Fibroblast of mammary gland (primary cell): ENCODE results near the gene MYMK.

Experiments
- DNase-seq: peaks from one replicate; pipeline ENCODE4 v3.0.0-alpha.2; 2010; ENCODE audit warnings: low read depth
- H3K4me3 ChIP-seq: 2 replicates; pipeline ENCODE4 v1.5.1; 2011; ENCODE audit warnings: low read depth, mild to moderate bottlenecking, low read length, moderate library complexity; ENCODE audit not compliant: control insufficient read depth
- TF ChIP-seq, protein P1 (sequence below): conservative IDR thresholded peaks from 2 replicates; pipeline ENCODE4 v1.5.1; 2011; ENCODE audit warnings: low read depth, low read length, inconsistent platforms; ENCODE audit not compliant: control insufficient read depth, insufficient read depth

The MYMK gene

DNA sequence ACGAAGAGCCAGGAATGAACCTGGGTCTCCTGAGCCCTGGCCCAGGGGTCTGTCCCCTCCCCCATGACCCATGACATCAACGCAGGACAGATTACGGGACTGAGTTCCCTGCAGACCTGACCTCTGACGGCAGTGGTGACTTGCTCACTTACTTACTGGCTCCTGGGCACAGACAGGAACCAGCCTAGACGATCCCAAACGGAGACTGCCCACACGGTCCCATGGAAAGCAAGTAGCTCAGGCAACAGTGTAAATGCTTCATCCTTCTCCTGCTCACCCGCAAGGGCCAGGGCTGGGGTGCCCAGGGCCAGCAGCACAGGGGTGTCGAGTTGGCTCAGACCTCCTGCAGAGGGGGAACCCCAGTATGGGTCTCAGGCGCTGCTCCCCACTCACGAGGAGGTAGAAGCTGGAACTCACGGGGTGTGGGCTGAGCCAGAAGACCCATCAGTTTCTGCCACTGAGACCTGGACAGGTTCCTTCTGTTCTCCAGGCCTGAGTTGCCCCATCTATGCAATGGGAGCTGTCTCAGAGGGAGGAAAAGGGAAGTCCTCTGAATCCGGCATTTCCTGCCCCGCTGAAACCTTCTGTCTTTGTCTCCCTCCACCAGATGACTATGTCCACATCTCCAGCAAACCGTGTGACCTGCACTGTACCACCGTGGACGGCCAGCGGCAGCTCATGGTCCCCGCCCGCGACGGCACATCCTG is 15.4 kb upstream of the MYMK start:
- no peak overlapping the region for H3K4me3 ChIP-seq
- no peak for DNase-seq
- TF ChIP-seq, protein P1, sequence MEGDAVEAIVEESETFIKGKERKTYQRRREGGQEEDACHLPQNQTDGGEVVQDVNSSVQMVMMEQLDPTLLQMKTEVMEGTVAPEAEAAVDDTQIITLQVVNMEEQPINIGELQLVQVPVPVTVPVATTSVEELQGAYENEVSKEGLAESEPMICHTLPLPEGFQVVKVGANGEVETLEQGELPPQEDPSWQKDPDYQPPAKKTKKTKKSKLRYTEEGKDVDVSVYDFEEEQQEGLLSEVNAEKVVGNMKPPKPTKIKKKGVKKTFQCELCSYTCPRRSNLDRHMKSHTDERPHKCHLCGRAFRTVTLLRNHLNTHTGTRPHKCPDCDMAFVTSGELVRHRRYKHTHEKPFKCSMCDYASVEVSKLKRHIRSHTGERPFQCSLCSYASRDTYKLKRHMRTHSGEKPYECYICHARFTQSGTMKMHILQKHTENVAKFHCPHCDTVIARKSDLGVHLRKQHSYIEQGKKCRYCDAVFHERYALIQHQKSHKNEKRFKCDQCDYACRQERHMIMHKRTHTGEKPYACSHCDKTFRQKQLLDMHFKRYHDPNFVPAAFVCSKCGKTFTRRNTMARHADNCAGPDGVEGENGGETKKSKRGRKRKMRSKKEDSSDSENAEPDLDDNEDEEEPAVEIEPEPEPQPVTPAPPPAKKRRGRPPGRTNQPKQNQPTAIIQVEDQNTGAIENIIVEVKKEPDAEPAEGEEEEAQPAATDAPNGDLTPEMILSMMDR, result no peak

DNA sequence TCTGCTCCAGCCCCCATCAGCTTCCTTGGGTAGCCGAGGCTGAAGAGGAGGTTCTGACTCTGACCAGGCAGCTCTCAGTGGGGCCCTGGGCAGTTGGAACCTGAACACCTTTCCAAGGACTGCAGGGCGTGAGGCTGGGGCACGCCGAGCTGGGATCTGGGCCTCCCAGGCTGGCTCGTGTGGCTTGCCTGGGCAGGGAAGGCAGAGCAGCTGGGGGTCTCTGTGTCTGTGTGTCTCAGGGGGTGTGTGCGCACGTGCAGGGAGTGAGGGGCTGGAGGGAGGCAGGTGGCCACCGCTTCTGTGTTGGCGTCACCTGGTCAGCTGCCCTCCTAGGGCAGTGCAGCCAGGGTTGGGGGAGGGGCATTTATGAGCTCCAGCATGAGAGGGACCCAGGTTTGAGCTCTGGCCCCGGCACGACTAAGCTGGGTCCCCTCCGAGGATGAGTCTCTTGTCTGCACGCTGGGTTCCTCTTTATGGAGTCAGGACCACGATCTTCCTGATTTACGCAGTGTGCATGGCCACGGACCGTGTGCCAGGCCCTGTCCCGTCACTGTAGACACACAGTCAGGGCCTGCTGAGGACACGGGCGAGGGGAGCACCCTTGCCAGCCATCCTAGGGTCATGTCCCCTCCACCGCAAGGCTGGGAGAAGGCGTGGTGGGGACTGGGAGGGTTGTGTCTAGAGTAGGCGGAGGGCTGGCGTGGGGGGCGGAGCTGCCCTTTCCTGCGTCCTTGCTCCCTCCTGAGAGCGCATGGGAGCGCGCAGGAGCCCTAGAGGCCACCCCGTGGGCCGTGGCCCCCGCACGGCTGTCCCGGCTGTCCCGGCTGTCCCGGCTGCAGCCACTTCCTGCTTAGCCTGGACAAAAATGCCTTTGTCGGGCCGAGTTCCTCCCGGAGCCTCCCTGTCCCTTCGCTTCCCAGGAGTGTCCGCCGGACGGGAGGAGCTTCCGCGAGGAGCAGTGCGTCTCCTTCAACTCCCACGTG is 14.4 kb upstream of the MYMK start:
- TF ChIP-seq, protein P1, result no peak
- no peak overlapping the region for H3K4me3 ChIP-seq
- DNase-seq, result no peak

GRCh38 chr9:133538176-133538575 is 13.4 kb upstream of the MYMK start:
- TF ChIP-seq, protein P1, result no peak
- no peak overlapping the region for H3K4me3 ChIP-seq
- DNase-seq, result no peak

DNA sequence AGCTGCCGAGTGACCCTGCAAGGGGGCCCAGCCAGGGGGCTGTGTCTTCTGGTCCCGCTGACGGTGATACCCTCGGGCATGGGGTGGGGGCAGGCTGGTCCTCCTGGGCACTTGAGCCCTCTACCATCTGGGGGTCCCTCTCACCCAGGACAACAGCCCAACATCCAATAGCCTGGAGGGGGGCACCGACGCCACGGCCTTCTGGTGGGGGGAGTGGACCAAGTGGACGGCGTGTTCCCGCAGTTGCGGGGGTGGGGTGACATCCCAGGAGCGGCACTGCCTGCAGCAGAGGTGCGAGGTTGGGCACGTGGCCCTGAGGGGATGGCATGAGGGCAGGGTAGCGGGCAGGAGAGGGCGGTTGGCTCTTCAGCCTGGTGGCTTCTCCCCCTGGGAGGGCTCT is 12.5 kb upstream of the MYMK start:
- DNase-seq, result no peak
- TF ChIP-seq, protein P1, result no peak
- no peak overlapping the region for H3K4me3 ChIP-seq

DNA sequence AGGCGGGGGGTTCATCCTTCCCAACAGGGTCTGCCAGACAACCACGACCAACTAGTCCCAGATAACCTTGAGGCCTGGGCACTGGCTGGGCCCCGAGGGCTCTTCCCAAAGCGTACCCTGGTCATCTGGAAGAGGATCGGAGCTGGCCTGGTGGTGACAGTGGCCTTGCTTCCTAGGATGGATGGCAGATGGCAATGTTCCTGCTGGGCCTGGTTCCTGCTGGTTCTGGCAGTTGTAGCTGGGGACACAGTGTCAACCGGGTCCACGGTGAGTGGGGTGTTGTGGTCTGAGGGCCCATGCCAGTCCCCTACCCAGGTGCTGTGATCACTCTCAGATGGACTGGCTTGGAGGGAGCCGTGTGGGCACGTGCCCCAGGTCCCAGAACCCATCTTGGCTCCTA is 11.8 kb upstream of the MYMK start:
- no peak overlapping the region for H3K4me3 ChIP-seq
- no peak for DNase-seq
- TF ChIP-seq, protein P1, result no peak

- TF ChIP-seq, protein P1, result no peak
- H3K4me3 ChIP-seq, result no peak overlapping the region
- DNase-seq, result no peak
These were observed 11.3 kb upstream of the MYMK start for GRCh38 chr9:133536080-133536479.
